GM21717 (cell line): ENCODE results near the gene FBXO31.

Experiments
- ATAC-seq: cut with Tn5 transposase; IDR thresholded peaks from one replicate; pipeline ENCODE4 v1.9.1; 2021; ENCODE audit warnings: mild to moderate bottlenecking, moderate library complexity; ENCODE audit not compliant: unreplicated experiment

FBXO31 gene

GRCh38 chr16:87293990-87294389, 89.6 kb downstream of the FBXO31 start:
- ATAC-seq = no peak

- ATAC-seq = no peak
These were observed 91.6 kb downstream of the FBXO31 start for GRCh38 chr16:87291944-87292343.

GRCh38 chr16:87288753-87289362, 94.7 kb downstream of the FBXO31 start:
- ATAC-seq = no peak

GRCh38 chr16:87286839-87287626, 96.5 kb downstream of the FBXO31 start:
- ATAC-seq = no peak

GRCh38 chr16:87284183-87284582, 99.4 kb downstream of the FBXO31 start:
- ATAC-seq = no peak

- no peak for ATAC-seq
These were observed 104.4 kb downstream of the FBXO31 start for GRCh38 chr16:87279094-87279658.

GRCh38 chr16:87278191-87279093, 105.1 kb downstream of the FBXO31 start:
- no peak for ATAC-seq
